Fibroblast of pulmonary artery (primary cell): Measurements from ENCODE around the gene TMEM30B.

ENCODE experiments used
- DNase-seq: peaks from one replicate; pipeline ENCODE4 v3.0.0-alpha.2; 2010; ENCODE audit warnings: low read depth
- H3K4me3 ChIP-seq: replicated peaks from 2 replicates; pipeline ENCODE4 v1.5.1; 2011; ENCODE audit warnings: low read depth, mild to moderate bottlenecking, control low read depth, low read length, moderate library complexity
- CTCF ChIP-seq: IDR thresholded peaks from 2 replicates; pipeline ENCODE4 v1.5.1; 2011; ENCODE audit warnings: mild to moderate bottlenecking, control low read depth, low read length, inconsistent platforms; ENCODE audit errors: missing control alignments

Gene TMEM30B

GRCh38 chr14:61258985-61259384 lies 22.2 kb downstream of the TMEM30B start:
- peak; percentile 30 for DNase-seq
- no peak overlapping the region for H3K4me3 ChIP-seq
- TF ChIP-seq CTCF: no peak

DNA sequence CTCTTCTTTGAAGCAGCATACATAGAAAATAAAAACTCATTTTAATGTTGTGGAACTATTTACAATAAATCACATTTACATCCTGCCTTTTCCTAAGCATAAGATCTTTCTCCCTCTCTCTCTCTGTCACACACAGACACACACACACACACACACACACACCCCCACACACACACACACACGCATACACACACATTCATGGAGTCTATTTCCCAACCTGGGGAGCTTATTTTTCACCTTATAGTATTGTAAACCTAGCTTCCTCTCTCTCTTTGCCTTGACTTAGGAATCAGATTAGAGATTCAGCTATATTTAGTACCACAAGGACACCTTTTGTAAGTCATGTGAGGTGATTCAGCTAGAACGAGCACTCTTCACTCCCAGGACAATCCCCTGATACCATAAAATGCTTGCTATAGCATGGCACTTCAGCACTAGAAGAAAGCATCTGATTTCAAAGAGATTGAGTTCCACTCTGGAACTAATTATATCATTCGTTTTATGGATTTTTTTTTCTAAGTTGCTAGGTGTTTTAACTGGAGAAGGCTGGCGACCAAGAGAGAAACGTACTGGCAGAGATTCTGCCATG lies 23.6 kb downstream of the TMEM30B start:
- DNase-seq: no peak
- no peak for TF ChIP-seq CTCF
- H3K4me3 ChIP-seq: no peak overlapping the region

DNA sequence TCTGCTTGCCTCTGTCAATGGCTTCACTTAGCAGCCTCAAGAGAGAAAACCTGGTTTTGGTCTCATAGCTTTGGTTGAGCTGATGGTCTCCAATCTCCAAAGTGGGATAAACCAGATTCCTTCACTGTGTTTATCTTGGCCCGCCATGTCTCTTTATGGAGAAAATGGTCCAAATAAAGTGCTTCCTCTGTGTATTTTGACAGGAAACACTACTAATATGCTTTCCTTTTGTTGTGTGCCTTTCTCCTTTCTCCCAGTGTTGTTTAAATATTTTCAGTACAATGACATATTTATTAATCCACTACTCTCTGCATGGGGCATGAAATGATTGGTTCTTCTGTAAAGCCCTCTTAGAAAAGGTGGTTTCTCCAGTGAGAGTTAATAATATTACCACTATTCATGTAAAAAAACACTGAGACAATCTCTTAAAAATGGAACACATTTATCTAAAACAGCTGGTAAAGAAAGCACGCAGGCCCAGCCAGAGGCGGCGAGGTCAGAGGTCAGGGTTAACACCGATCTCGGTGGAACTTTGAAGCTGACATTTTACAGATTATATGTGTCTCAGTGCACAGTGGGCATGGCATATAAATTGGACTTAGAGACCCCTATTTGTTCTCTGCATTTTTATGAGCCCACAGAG lies 24.2 kb downstream of the TMEM30B start:
- no peak overlapping the region for H3K4me3 ChIP-seq
- DNase-seq: no peak
- TF ChIP-seq CTCF: no peak

GRCh38 chr14:61255968-61256367 lies 25.2 kb downstream of the TMEM30B start:
- H3K4me3 ChIP-seq: no peak overlapping the region
- DNase-seq: no peak
- TF ChIP-seq CTCF: no peak

GRCh38 chr14:61254808-61255526 lies 26.2 kb downstream of the TMEM30B start:
- no peak overlapping the region for H3K4me3 ChIP-seq
- DNase-seq: no peak
- TF ChIP-seq CTCF: no peak

DNA sequence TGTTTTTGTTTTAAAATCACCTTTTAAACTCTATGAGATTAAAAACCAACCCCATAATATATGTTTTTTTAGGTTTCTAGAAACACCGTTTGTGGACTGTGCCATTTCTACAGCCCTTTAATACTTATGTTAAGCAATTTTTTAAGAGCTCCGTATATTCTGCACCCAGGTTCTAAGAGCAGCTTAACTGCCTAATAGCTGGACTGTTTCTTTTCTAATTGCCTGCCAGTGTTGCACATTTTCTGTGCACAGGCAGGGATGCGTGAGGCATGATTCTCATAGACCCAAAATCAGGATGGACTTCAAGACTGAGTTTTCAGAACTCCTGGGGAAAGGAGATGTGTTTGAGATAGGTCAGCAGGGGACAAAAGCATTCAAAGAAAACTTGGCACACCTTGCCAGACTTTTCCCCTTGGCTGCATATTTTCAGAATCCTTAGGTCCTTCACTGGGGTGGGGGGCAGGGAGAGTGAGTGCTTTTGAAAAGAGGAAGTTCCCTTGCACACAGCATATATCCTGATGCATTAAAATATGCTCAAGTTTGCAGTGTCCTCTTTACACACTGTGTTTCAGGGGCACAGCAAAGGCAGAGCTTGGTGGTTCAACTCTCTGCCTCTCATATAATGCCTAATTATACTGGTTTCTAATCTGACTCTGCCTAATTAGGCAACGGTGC lies 27.9 kb downstream of the TMEM30B start:
- DNase-seq: no peak
- TF ChIP-seq CTCF: no peak
- no peak overlapping the region for H3K4me3 ChIP-seq
